HCT116 (cell line): ENCODE data around the gene C10orf143.

Experiments
- POLR2A ChIP-seq: IDR thresholded peaks from 2 replicates; pipeline ENCODE4 v1.7.0; 2011; ENCODE audit warnings: borderline replicate concordance; ENCODE audit not compliant: insufficient read depth, insufficient read length; ENCODE audit errors: extremely low read depth
- POLR2AphosphoS5 ChIP-seq: IDR thresholded peaks from 2 replicates; pipeline ENCODE4 v1.6.1; 2011; ENCODE audit warnings: mild to moderate bottlenecking, low read depth, low read length, moderate library complexity
- RAD21 ChIP-seq: IDR thresholded peaks from 2 replicates; pipeline ENCODE4 v1.6.1; 2012; ENCODE audit warnings: low read depth, mild to moderate bottlenecking
- SP1 ChIP-seq: IDR thresholded peaks from 2 replicates; pipeline ENCODE4 v1.6.1; 2012; ENCODE audit warnings: low read depth
- TCF7L2 ChIP-seq: IDR thresholded peaks from 2 replicates; pipeline ENCODE4 v1.7.0; 2011; ENCODE audit warnings: borderline replicate concordance, inconsistent platforms; ENCODE audit not compliant: insufficient read depth, insufficient read length; ENCODE audit errors: extremely low read depth
- TF ChIP-seq, protein P1 (sequence below): IDR thresholded peaks from 2 replicates; pipeline ENCODE4 v1.6.1; 2012
- TF ChIP-seq, protein P2 (sequence below), 3 experiments: fragments of 200-600 bp in 1 of 3; sonication (generic) in 1 of 3; IDR thresholded peaks in 2 of 3; conservative IDR thresholded peaks in 1 of 3; 2 replicates each; pipeline ENCODE4 v1.5.1; 2012 to 2017; ENCODE audit warnings: low read depth in 2 of 3, low read length in 2 of 3, antibody characterized with exemption in 1 of 3, borderline replicate concordance in 1 of 3, control low read depth in 1 of 3, mild to moderate bottlenecking in 1 of 3, mixed read lengths in 1 of 3, mixed run types in 1 of 3, moderate library complexity in 1 of 3; ENCODE audit not compliant: insufficient read depth in 1 of 3

DNA sequence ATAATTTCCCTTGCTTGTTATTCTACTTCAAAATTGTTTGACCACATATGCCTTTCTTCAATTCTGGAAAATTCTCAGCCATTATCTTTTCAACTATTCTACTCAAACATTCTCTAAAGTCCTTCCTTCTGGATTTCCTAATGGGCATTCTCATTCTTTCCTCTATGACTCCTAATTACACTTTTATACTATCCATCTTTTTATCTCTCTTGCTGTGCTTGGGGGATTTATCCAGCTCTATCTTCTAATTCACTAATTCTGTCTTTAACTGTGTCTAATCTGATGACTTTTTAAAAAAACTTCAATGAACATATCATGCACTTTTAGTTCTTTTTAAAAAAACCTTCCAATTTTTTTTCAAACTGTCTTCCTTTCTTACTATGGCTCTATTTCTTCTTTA, 38.4 kb downstream of the C10orf143 start:
- TF ChIP-seq RAD21 (no peak), POLR2A (no peak), POLR2AphosphoS5 (no peak), TCF7L2 (no peak), SP1 (no peak)
- TF ChIP-seq, protein P1, sequence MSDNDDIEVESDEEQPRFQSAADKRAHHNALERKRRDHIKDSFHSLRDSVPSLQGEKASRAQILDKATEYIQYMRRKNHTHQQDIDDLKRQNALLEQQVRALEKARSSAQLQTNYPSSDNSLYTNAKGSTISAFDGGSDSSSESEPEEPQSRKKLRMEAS: no peak
- TF ChIP-seq, protein P2, sequence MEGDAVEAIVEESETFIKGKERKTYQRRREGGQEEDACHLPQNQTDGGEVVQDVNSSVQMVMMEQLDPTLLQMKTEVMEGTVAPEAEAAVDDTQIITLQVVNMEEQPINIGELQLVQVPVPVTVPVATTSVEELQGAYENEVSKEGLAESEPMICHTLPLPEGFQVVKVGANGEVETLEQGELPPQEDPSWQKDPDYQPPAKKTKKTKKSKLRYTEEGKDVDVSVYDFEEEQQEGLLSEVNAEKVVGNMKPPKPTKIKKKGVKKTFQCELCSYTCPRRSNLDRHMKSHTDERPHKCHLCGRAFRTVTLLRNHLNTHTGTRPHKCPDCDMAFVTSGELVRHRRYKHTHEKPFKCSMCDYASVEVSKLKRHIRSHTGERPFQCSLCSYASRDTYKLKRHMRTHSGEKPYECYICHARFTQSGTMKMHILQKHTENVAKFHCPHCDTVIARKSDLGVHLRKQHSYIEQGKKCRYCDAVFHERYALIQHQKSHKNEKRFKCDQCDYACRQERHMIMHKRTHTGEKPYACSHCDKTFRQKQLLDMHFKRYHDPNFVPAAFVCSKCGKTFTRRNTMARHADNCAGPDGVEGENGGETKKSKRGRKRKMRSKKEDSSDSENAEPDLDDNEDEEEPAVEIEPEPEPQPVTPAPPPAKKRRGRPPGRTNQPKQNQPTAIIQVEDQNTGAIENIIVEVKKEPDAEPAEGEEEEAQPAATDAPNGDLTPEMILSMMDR (IDR thresholded peaks at IDR 0.05 in 2 of 3, conservative IDR thresholded peaks at IDR 0.05 in 1 of 3; ENCODE audit: borderline replicate concordance in 1 of 3, insufficient read depth in 1 of 3, low read depth in 2 of 3, low read length in 2 of 3): no peak
